Liver (tissue), 9 donors: ENCODE measurements around the gene TIMP1. TPM values are rescaled to one million over a fixed set of nuclear protein-coding genes. Genes with fewer than 3 reads are reported as not detected.

Experiments
- DNase-seq: peaks from one replicate; pipeline ENCODE4 v3.0.0-alpha.2; 2017; ENCODE audit warnings: low spot score
- H3K27ac ChIP-seq, 2 donors: one replicate each; pipeline ENCODE4 v1.7.0; 2013; ENCODE audit warnings: inconsistent platforms in 2 of 2, low read length in 2 of 2, control low read depth in 1 of 2, low read depth in 1 of 2, mild to moderate bottlenecking in 1 of 2
- H3K27me3 ChIP-seq, 4 donors: one replicate each; pipeline versions ENCODE4 v1.6.1 to v1.7.0; 2013; ENCODE audit warnings: low read length in 3 of 4, inconsistent platforms in 1 of 4, mild to moderate bottlenecking in 1 of 4, moderate library complexity in 1 of 4; ENCODE audit not compliant: control insufficient read depth in 4 of 4, insufficient read depth in 4 of 4
- H3K36me3 ChIP-seq, 4 donors: one replicate each; pipeline versions ENCODE4 v1.6.1 to v1.7.0; 2013; ENCODE audit warnings: low read length in 3 of 4, mild to moderate bottlenecking in 3 of 4, low read depth in 1 of 4, moderate library complexity in 1 of 4; ENCODE audit not compliant: control insufficient read depth in 4 of 4, insufficient read depth in 3 of 4
- H3K4me1 ChIP-seq, 4 donors: one replicate each; pipeline versions ENCODE4 v1.6.1 to v1.7.0; 2013; ENCODE audit warnings: low read length in 3 of 4, mild to moderate bottlenecking in 3 of 4, moderate library complexity in 1 of 4; ENCODE audit not compliant: control insufficient read depth in 4 of 4, insufficient read depth in 4 of 4
- H3K4me3 ChIP-seq, 3 donors: one replicate each; pipeline versions ENCODE4 v1.6.1 to v1.7.0; 2013; ENCODE audit warnings: low read length in 3 of 3, control low read depth in 1 of 3, low read depth in 1 of 3, mild to moderate bottlenecking in 1 of 3
- H3K9ac ChIP-seq, 2 donors: one replicate each; pipeline ENCODE4 v1.7.0; 2013; ENCODE audit warnings: low read length in 2 of 2, mild to moderate bottlenecking in 2 of 2, moderate library complexity in 2 of 2, control low read depth in 1 of 2, low read depth in 1 of 2
- H3K9me3 ChIP-seq, 4 donors: one replicate each; pipeline versions ENCODE4 v1.6.1 to v1.7.0; 2013; ENCODE audit warnings: low read length in 3 of 4; ENCODE audit not compliant: control insufficient read depth in 4 of 4
- EGR1 ChIP-seq, 2 donors: IDR thresholded peaks; 2 replicates each; pipeline ENCODE4 v1.6.1; 2016 to 2018; ENCODE audit warnings: antibody characterized with exemption in 2 of 2, low read depth in 2 of 2
- FOXA1 ChIP-seq: IDR thresholded peaks from 2 replicates; pipeline ENCODE4 v1.6.1; 2016; ENCODE audit warnings: antibody characterized with exemption
- FOXA2 ChIP-seq: IDR thresholded peaks from 2 replicates; pipeline ENCODE4 v1.6.1; 2016; ENCODE audit warnings: antibody characterized with exemption
- GABPA ChIP-seq, 2 donors: IDR thresholded peaks in 1 of 2; conservative IDR thresholded peaks in 1 of 2; 2 replicates each; pipeline ENCODE4 v1.6.1; 2016; ENCODE audit warnings: antibody characterized with exemption in 2 of 2, mild to moderate bottlenecking in 1 of 2, moderate library complexity in 1 of 2
- HNF4A ChIP-seq, 2 donors: conservative IDR thresholded peaks; 2 replicates each; pipeline ENCODE4 v1.6.1; 2016; ENCODE audit warnings: antibody characterized with exemption in 2 of 2, mild to moderate bottlenecking in 2 of 2
- HNF4G ChIP-seq: IDR thresholded peaks from 2 replicates; pipeline ENCODE4 v1.6.1; 2016; ENCODE audit warnings: antibody characterized with exemption
- JUND ChIP-seq, 2 donors: IDR thresholded peaks; 2 replicates each; pipeline ENCODE4 v1.6.1; 2016; ENCODE audit warnings: antibody characterized with exemption in 2 of 2
- NR2F2 ChIP-seq: IDR thresholded peaks from 2 replicates; pipeline ENCODE4 v1.6.1; 2016; ENCODE audit warnings: antibody characterized with exemption
- RAD21 ChIP-seq, 2 donors: IDR thresholded peaks; 2 replicates each; pipeline ENCODE4 v1.6.1; 2016; ENCODE audit warnings: antibody characterized with exemption in 2 of 2, mild to moderate bottlenecking in 2 of 2
- RXRA ChIP-seq, 2 donors: IDR thresholded peaks; 2 replicates each; pipeline ENCODE4 v1.6.1; 2017 to 2018; ENCODE audit warnings: antibody characterized with exemption in 2 of 2, mild to moderate bottlenecking in 1 of 2
- SP1 ChIP-seq: IDR thresholded peaks from 2 replicates; pipeline ENCODE4 v1.6.1; 2018; ENCODE audit warnings: antibody characterized with exemption, mild to moderate bottlenecking
- TAF1 ChIP-seq: conservative IDR thresholded peaks from 2 replicates; pipeline ENCODE4 v1.6.1; 2016; ENCODE audit warnings: antibody characterized with exemption, mild to moderate bottlenecking
- YY1 ChIP-seq: IDR thresholded peaks from 2 replicates; pipeline ENCODE4 v1.6.1; 2016; ENCODE audit warnings: antibody characterized with exemption, mild to moderate bottlenecking
- ZBTB33 ChIP-seq: IDR thresholded peaks from 2 replicates; pipeline ENCODE4 v1.6.1; 2016; ENCODE audit warnings: antibody characterized with exemption
- WGBS: extraction: QIAGEN DNeasy Blood & Tissue Kit; methylation state at CpG from one replicate; pipeline ENCODE4 v1.1.7; 2013; 5-methylcytosine and 5-hydroxymethylcytosine counted together
- polyA plus RNA-seq, 2 donors: library from polyadenylated mRNA; stranded (reverse) in 1 of 2; unstranded in 1 of 2; fragments of 200-250 nt in 1 of 2; fragments of >200 nt in 1 of 2; fragmentation: Nextera tagmentation in 1 of 2; extraction: Ambion mirVana in 1 of 2; gene quantifications; one replicate each; pipeline versions ENCODE4 v1.2.1 to v1.2.3, GENCODE V29; 2013 to 2015
- total RNA-seq, 2 donors: library from RNA; depleted of rRNA; stranded (reverse); fragments of >200 nt; gene quantifications; one replicate each; pipeline ENCODE4 v1.2.3, GENCODE V29; 2014
- TF ChIP-seq, protein P1 (sequence below): IDR thresholded peaks from 2 replicates; pipeline ENCODE4 v1.6.1; 2016; ENCODE audit warnings: antibody characterized with exemption
- TF ChIP-seq, protein P2 (sequence below): IDR thresholded peaks from 2 replicates; pipeline ENCODE4 v1.6.1; 2016; ENCODE audit warnings: antibody characterized with exemption, mild to moderate bottlenecking
- TF ChIP-seq, protein P3 (sequence below): IDR thresholded peaks from 2 replicates; pipeline ENCODE4 v1.6.1; 2016; ENCODE audit warnings: antibody characterized with exemption
- TF ChIP-seq, protein P4 (sequence below): fragments of 150-350 bp; IDR thresholded peaks from 2 replicates; pipeline ENCODE4 v1.5.1; 2017; ENCODE audit warnings: improper control_type of control experiment, low read depth, low read length; ENCODE audit not compliant: missing input control
- donor health status: healthy.
- donor health status: healthy.
- donor health status: healthy.
- donor health status: healthy.
- donor health status: healthy.

Gene TIMP1
- total and polyA plus RNA-seq, 4 donors = 18.0 to 1,609 (median 146) TPM

GRCh38 chrX:47584714-47585113, 2.5 kb downstream of the TIMP1 start:
- DNase-seq = no peak
- H3K36me3 ChIP-seq = peaks cover 0 to 2% (median 0%) of the 10 kb centered on the region in 4 donors
- H3K4me1 ChIP-seq = peaks cover 0 to 1% (median 0%) of the 10 kb centered on the region in 4 donors
- no peak overlapping the region for H3K9ac ChIP-seq
- 86% methylated on average over 6 of the region's 6 CpGs for WGBS
- no peaks in the 10 kb centered on the region for H3K9me3 ChIP-seq
- no peaks in the 10 kb centered on the region for H3K27me3 ChIP-seq
- H3K4me3 ChIP-seq = no peak overlapping the region
- peak overlapping the region in 1 of 2 donors; percentile 7 for H3K27ac ChIP-seq
- TF ChIP-seq JUND (IDR thresholded peaks at IDR 0.05) (no peak), TAF1 (no peak), RAD21 (IDR thresholded peaks at IDR 0.05) (no peak), FOXA1 (no peak), NR2F2 (no peak), YY1 (no peak), GABPA (IDR thresholded peaks at IDR 0.05 in 1 of 2, conservative IDR thresholded peaks at IDR 0.05 in 1 of 2) (no peak), HNF4A (conservative IDR thresholded peaks at IDR 0.05) (no peak), FOXA2 (no peak), ZBTB33 (no peak), RXRA (IDR thresholded peaks at IDR 0.05) (no peak), SP1 (no peak), HNF4G (no peak), EGR1 (IDR thresholded peaks at IDR 0.05; ENCODE audit: low read depth in 2 of 2) (no peak)
- TF ChIP-seq, protein P1, sequence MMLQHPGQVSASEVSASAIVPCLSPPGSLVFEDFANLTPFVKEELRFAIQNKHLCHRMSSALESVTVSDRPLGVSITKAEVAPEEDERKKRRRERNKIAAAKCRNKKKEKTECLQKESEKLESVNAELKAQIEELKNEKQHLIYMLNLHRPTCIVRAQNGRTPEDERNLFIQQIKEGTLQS = no peak
- TF ChIP-seq, protein P2, sequence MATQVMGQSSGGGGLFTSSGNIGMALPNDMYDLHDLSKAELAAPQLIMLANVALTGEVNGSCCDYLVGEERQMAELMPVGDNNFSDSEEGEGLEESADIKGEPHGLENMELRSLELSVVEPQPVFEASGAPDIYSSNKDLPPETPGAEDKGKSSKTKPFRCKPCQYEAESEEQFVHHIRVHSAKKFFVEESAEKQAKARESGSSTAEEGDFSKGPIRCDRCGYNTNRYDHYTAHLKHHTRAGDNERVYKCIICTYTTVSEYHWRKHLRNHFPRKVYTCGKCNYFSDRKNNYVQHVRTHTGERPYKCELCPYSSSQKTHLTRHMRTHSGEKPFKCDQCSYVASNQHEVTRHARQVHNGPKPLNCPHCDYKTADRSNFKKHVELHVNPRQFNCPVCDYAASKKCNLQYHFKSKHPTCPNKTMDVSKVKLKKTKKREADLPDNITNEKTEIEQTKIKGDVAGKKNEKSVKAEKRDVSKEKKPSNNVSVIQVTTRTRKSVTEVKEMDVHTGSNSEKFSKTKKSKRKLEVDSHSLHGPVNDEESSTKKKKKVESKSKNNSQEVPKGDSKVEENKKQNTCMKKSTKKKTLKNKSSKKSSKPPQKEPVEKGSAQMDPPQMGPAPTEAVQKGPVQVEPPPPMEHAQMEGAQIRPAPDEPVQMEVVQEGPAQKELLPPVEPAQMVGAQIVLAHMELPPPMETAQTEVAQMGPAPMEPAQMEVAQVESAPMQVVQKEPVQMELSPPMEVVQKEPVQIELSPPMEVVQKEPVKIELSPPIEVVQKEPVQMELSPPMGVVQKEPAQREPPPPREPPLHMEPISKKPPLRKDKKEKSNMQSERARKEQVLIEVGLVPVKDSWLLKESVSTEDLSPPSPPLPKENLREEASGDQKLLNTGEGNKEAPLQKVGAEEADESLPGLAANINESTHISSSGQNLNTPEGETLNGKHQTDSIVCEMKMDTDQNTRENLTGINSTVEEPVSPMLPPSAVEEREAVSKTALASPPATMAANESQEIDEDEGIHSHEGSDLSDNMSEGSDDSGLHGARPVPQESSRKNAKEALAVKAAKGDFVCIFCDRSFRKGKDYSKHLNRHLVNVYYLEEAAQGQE = no peak
- TF ChIP-seq, protein P3, sequence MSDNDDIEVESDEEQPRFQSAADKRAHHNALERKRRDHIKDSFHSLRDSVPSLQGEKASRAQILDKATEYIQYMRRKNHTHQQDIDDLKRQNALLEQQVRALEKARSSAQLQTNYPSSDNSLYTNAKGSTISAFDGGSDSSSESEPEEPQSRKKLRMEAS = no peak
- TF ChIP-seq, protein P4, sequence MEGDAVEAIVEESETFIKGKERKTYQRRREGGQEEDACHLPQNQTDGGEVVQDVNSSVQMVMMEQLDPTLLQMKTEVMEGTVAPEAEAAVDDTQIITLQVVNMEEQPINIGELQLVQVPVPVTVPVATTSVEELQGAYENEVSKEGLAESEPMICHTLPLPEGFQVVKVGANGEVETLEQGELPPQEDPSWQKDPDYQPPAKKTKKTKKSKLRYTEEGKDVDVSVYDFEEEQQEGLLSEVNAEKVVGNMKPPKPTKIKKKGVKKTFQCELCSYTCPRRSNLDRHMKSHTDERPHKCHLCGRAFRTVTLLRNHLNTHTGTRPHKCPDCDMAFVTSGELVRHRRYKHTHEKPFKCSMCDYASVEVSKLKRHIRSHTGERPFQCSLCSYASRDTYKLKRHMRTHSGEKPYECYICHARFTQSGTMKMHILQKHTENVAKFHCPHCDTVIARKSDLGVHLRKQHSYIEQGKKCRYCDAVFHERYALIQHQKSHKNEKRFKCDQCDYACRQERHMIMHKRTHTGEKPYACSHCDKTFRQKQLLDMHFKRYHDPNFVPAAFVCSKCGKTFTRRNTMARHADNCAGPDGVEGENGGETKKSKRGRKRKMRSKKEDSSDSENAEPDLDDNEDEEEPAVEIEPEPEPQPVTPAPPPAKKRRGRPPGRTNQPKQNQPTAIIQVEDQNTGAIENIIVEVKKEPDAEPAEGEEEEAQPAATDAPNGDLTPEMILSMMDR = no peak
